ENCODE results near the gene HOXB5.

HOXB5 gene

DNA sequence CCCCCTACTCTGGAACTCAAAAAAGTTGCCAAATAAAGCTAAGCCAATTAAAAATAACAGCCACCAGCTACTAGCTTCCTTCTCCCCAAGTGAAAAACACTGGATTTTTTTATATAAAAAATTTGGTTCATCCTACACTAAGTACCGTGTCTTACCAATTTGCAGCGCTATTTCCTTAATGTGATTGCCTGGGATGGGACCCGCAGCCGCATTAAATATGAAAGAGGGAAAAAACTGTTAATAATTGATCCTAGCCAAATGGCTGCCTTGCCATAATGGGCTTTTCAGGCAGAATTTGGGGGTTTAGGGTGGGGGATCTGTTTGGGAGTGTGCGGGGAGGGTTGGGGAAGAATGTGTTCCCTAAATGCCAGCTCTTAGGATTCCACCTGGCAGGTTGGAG lies 30.5 kb upstream of the HOXB5 start:
- Histone ChIP-seq H3K27ac (ENCODE audit: low read length, poor library complexity, severe bottlenecking) (no peak overlapping the region), H4K8ac (ENCODE audit: low read length) (no peak overlapping the region), H2BK12ac (ENCODE audit: low read length in 2 of 2) (no peak overlapping the region), H3K18ac (ENCODE audit: low read depth in 1 of 2, low read length in 2 of 2) (peak overlapping the region; percentile 0 to 52), H4K91ac (ENCODE audit: low read length) (no peak overlapping the region), H3K9me3 (ENCODE audit: control insufficient read depth, low read length) (peaks cover 3% of the 10 kb centered on the region), H3K27me3 (ENCODE audit: control insufficient read depth in 1 of 2, insufficient read depth in 1 of 2, low read length in 2 of 2) (peaks cover 95 to 98% of the 10 kb centered on the region in 2 experiments), H3K14ac (ENCODE audit: low read length in 2 of 2) (peak overlapping the region in 1 of 2 experiments; percentile 48), H2AK5ac (ENCODE audit: low read length, severe bottlenecking) (no peak overlapping the region), H2BK5ac (ENCODE audit: low read depth, low read length, poor library complexity, severe bottlenecking) (no peak overlapping the region), H3K4me1 (ENCODE audit: control insufficient read depth, insufficient read depth, low read depth, low read length) (peaks cover 27% of the 10 kb centered on the region), H3K4me2 (ENCODE audit: low read length, poor library complexity, severe bottlenecking) (no peak overlapping the region), H2AFZ (ENCODE audit: low read depth, low read length) (no peak overlapping the region), H3K4ac (ENCODE audit: low read depth in 1 of 2, low read length in 2 of 2) (peak overlapping the region; percentile 41 to 51), H3K9ac (ENCODE audit: low read length) (no peak overlapping the region), H3K79me1 (replicated peaks; ENCODE audit: low read length, poor library complexity, severe bottlenecking) (no peaks in the 10 kb centered on the region), H2BK15ac (ENCODE audit: low read depth, poor library complexity, severe bottlenecking) (no peak overlapping the region), H3K4me3 (ENCODE audit: insufficient read depth in 1 of 2, low read depth in 1 of 2, low read length in 2 of 2) (no peak overlapping the region), H3K23ac (ENCODE audit: low read length in 2 of 2) (peak overlapping the region in 1 of 2 experiments; percentile 63), H2BK120ac (ENCODE audit: low read depth, low read length) (no peak overlapping the region), H3K36me3 (ENCODE audit: control insufficient read depth in 1 of 2, insufficient read depth in 2 of 2, low read depth in 1 of 2, low read length in 2 of 2) (no peaks in the 10 kb centered on the region)
- DNase-seq, result no peak
- WGBS, result 8% methylated on average over 5 of the region's 5 CpGs

DNA sequence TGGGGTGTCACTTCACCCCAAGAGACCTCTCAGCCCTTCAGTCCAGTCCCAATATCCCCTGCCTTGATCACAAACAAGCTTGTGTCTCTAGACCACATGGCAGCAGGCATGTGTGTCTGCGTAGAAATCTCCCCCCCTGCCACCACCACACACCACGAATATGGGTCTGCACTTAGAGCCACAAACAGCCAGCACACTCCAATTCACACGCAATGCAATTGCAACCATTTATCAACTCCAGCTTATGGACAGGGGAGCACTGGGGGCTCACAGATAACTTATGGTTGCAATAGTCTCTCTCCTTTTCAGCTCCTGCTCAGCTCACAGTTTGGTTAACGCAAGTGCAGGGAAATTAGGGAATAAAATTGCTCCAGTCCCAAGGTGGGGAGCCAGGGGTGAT lies 30.0 kb upstream of the HOXB5 start:
- peak overlapping the region in 1 of 2 experiments; percentile 91 for H3K23ac ChIP-seq (ENCODE audit: low read length in 2 of 2)
- peak overlapping the region in 1 of 2 experiments; percentile 80 for H3K18ac ChIP-seq (ENCODE audit: low read depth in 1 of 2, low read length in 2 of 2)
- H3K27ac ChIP-seq (ENCODE audit: low read length, poor library complexity, severe bottlenecking), result no peak overlapping the region
- no peak overlapping the region for H2AFZ ChIP-seq (ENCODE audit: low read depth, low read length)
- no peak overlapping the region for H3K4me2 ChIP-seq (ENCODE audit: low read length, poor library complexity, severe bottlenecking)
- WGBS, result 2% methylated on average over 3 of the region's 4 CpGs
- peaks cover 29% of the 10 kb centered on the region for H3K4me1 ChIP-seq (ENCODE audit: control insufficient read depth, insufficient read depth, low read depth, low read length)
- H4K8ac ChIP-seq (ENCODE audit: low read length), result no peak overlapping the region
- peaks cover 94 to 97% of the 10 kb centered on the region in 2 experiments for H3K27me3 ChIP-seq (ENCODE audit: control insufficient read depth in 1 of 2, insufficient read depth in 1 of 2, low read length in 2 of 2)
- peak; percentile 85 for DNase-seq
- H3K9me3 ChIP-seq (ENCODE audit: control insufficient read depth, low read length), result peaks cover 3% of the 10 kb centered on the region
- no peak overlapping the region for H2BK120ac ChIP-seq (ENCODE audit: low read depth, low read length)
- H2BK5ac ChIP-seq (ENCODE audit: low read depth, low read length, poor library complexity, severe bottlenecking), result no peak overlapping the region
- no peak overlapping the region for H2AK5ac ChIP-seq (ENCODE audit: low read length, severe bottlenecking)
- peak overlapping the region in 1 of 2 experiments; percentile 87 for H3K4ac ChIP-seq (ENCODE audit: low read depth in 1 of 2, low read length in 2 of 2)
- no peak overlapping the region for H4K91ac ChIP-seq (ENCODE audit: low read length)
- no peak overlapping the region for H3K9ac ChIP-seq (ENCODE audit: low read length)
- peak overlapping the region in 1 of 2 experiments; percentile 87 for H3K14ac ChIP-seq (ENCODE audit: low read length in 2 of 2)
- H2BK15ac ChIP-seq (ENCODE audit: low read depth, poor library complexity, severe bottlenecking), result no peak overlapping the region
- H3K4me3 ChIP-seq (ENCODE audit: insufficient read depth in 1 of 2, low read depth in 1 of 2, low read length in 2 of 2), result no peak overlapping the region
- no peaks in the 10 kb centered on the region for H3K79me1 ChIP-seq (replicated peaks; ENCODE audit: low read length, poor library complexity, severe bottlenecking)
- H2BK12ac ChIP-seq (ENCODE audit: low read length in 2 of 2), result peak overlapping the region in 1 of 2 experiments; percentile 93
- no peaks in the 10 kb centered on the region for H3K36me3 ChIP-seq (ENCODE audit: control insufficient read depth in 1 of 2, insufficient read depth in 2 of 2, low read depth in 1 of 2, low read length in 2 of 2)

- Histone ChIP-seq H3K79me1 (replicated peaks; ENCODE audit: low read length, poor library complexity, severe bottlenecking) (no peaks in the 10 kb centered on the region), H3K36me3 (ENCODE audit: control insufficient read depth in 1 of 2, insufficient read depth in 2 of 2, low read depth in 1 of 2, low read length in 2 of 2) (no peaks in the 10 kb centered on the region), H2BK5ac (ENCODE audit: low read depth, low read length, poor library complexity, severe bottlenecking) (no peak overlapping the region), H3K27me3 (ENCODE audit: control insufficient read depth in 1 of 2, insufficient read depth in 1 of 2, low read length in 2 of 2) (peaks cover 93 to 94% of the 10 kb centered on the region in 2 experiments), H4K91ac (ENCODE audit: low read length) (no peak overlapping the region), H3K4me1 (ENCODE audit: control insufficient read depth, insufficient read depth, low read depth, low read length) (peaks cover 30% of the 10 kb centered on the region), H3K27ac (ENCODE audit: low read length, poor library complexity, severe bottlenecking) (no peak overlapping the region), H2BK15ac (ENCODE audit: low read depth, poor library complexity, severe bottlenecking) (no peak overlapping the region), H3K14ac (ENCODE audit: low read length in 2 of 2) (peak overlapping the region in 1 of 2 experiments; percentile 87), H3K4ac (ENCODE audit: low read depth in 1 of 2, low read length in 2 of 2) (peak overlapping the region in 1 of 2 experiments; percentile 87), H3K9me3 (ENCODE audit: control insufficient read depth, low read length) (peaks cover 2% of the 10 kb centered on the region), H3K23ac (ENCODE audit: low read length in 2 of 2) (peak overlapping the region in 1 of 2 experiments; percentile 91), H2BK120ac (ENCODE audit: low read depth, low read length) (no peak overlapping the region), H2AFZ (ENCODE audit: low read depth, low read length) (no peak overlapping the region), H3K18ac (ENCODE audit: low read depth in 1 of 2, low read length in 2 of 2) (peak overlapping the region; percentile 67 to 80), H3K4me3 (ENCODE audit: insufficient read depth in 1 of 2, low read depth in 1 of 2, low read length in 2 of 2) (no peak overlapping the region), H4K8ac (ENCODE audit: low read length) (peak overlapping the region; percentile 8), H2BK12ac (ENCODE audit: low read length in 2 of 2) (peak overlapping the region in 1 of 2 experiments; percentile 93), H3K4me2 (ENCODE audit: low read length, poor library complexity, severe bottlenecking) (no peak overlapping the region), H2AK5ac (ENCODE audit: low read length, severe bottlenecking) (no peak overlapping the region), H3K9ac (ENCODE audit: low read length) (no peak overlapping the region)
- DNase-seq, result peak; percentile 62
- 18% methylated on average over 11 of the region's 11 CpGs for WGBS
These were observed 29.3 kb upstream of the HOXB5 start for GRCh38 chr17:48622857-48623256.

- Histone ChIP-seq H3K36me3 (ENCODE audit: control insufficient read depth in 1 of 2, insufficient read depth in 2 of 2, low read depth in 1 of 2, low read length in 2 of 2) (no peaks in the 10 kb centered on the region), H3K4me3 (ENCODE audit: insufficient read depth in 1 of 2, low read depth in 1 of 2, low read length in 2 of 2) (no peak overlapping the region), H2AFZ (ENCODE audit: low read depth, low read length) (no peak overlapping the region), H3K9ac (ENCODE audit: low read length) (no peak overlapping the region), H2BK15ac (ENCODE audit: low read depth, poor library complexity, severe bottlenecking) (peak overlapping the region; percentile 68), H3K79me1 (replicated peaks; ENCODE audit: low read length, poor library complexity, severe bottlenecking) (no peaks in the 10 kb centered on the region), H3K4me1 (ENCODE audit: control insufficient read depth, insufficient read depth, low read depth, low read length) (peaks cover 34% of the 10 kb centered on the region), H2BK12ac (ENCODE audit: low read length in 2 of 2) (peak overlapping the region; percentile 31 to 84), H3K9me3 (ENCODE audit: control insufficient read depth, low read length) (no peaks in the 10 kb centered on the region), H3K27me3 (ENCODE audit: control insufficient read depth in 1 of 2, insufficient read depth in 1 of 2, low read length in 2 of 2) (peaks cover 93 to 94% of the 10 kb centered on the region in 2 experiments), H3K27ac (ENCODE audit: low read length, poor library complexity, severe bottlenecking) (no peak overlapping the region), H3K23ac (ENCODE audit: low read length in 2 of 2) (peak overlapping the region in 1 of 2 experiments; percentile 34), H3K4me2 (ENCODE audit: low read length, poor library complexity, severe bottlenecking) (no peak overlapping the region), H3K14ac (ENCODE audit: low read length in 2 of 2) (peak overlapping the region in 1 of 2 experiments; percentile 87), H3K4ac (ENCODE audit: low read depth in 1 of 2, low read length in 2 of 2) (peak overlapping the region; percentile 32 to 93), H2BK5ac (ENCODE audit: low read depth, low read length, poor library complexity, severe bottlenecking) (no peak overlapping the region), H4K91ac (ENCODE audit: low read length) (peak overlapping the region; percentile 62), H4K8ac (ENCODE audit: low read length) (peak overlapping the region; percentile 35), H2AK5ac (ENCODE audit: low read length, severe bottlenecking) (no peak overlapping the region), H2BK120ac (ENCODE audit: low read depth, low read length) (no peak overlapping the region), H3K18ac (ENCODE audit: low read depth in 1 of 2, low read length in 2 of 2) (peak overlapping the region; percentile 92)
- 7% methylated on average over 40 of the region's 41 CpGs for WGBS
- peak; percentile 67 for DNase-seq
These were observed 28.1 kb upstream of the HOXB5 start for GRCh38 chr17:48621410-48622392.
